GM18873 (cell line): ENCODE measurements around the gene COL8A1.
"Not testable (repeated sequence)": the region's sequence is repeated elsewhere in the genome, so short reads cannot be mapped to it uniquely, and the experiment has no call there.

Source experiments
- ATAC-seq: cut with Tn5 transposase; IDR thresholded peaks from one replicate; pipeline ENCODE4 v1.9.1; 2021; ENCODE audit warnings: mild to moderate bottlenecking, moderate library complexity, moderate number of reproducible peaks; ENCODE audit not compliant: unreplicated experiment, low FRiP score

COL8A1 gene

GRCh38 chr3:99638167-99638948 is at the start of gene COL8A1:
TSS of gene COL8A1 (plus strand) at chr3:99638594. CDS start at chr3:99790683, 152,089 bp downstream.
- no peak for ATAC-seq

- not testable (repeated sequence) for ATAC-seq
These were observed 49.2 kb upstream of the COL8A1 start for GRCh38 chr3:99589168-99589567.

- no peak for ATAC-seq
These were observed 38.5 kb upstream of the COL8A1 start for GRCh38 chr3:99599894-99600293.

- ATAC-seq: no peak
These were observed 36.9 kb upstream of the COL8A1 start for GRCh38 chr3:99601515-99601914.

GRCh38 chr3:99602183-99602582 is 36.2 kb upstream of the COL8A1 start:
- ATAC-seq: no peak

- ATAC-seq: no peak
These were observed 31.2 kb upstream of the COL8A1 start for GRCh38 chr3:99607151-99607550.

- ATAC-seq: no peak
These were observed 23.6 kb upstream of the COL8A1 start for GRCh38 chr3:99614768-99615167.

GRCh38 chr3:99620077-99620767 is 18.2 kb upstream of the COL8A1 start:
- no peak for ATAC-seq

GRCh38 chr3:99620976-99621375 is 17.4 kb upstream of the COL8A1 start:
- ATAC-seq: no peak

GRCh38 chr3:99624496-99625236 is 13.7 kb upstream of the COL8A1 start:
- no peak for ATAC-seq

- ATAC-seq: no peak
These were observed 13.2 kb upstream of the COL8A1 start for GRCh38 chr3:99625237-99625622.

GRCh38 chr3:99625643-99626416 is 12.6 kb upstream of the COL8A1 start:
- no peak for ATAC-seq

GRCh38 chr3:99626417-99626788 is 12.0 kb upstream of the COL8A1 start:
- ATAC-seq: peak; percentile 59

- no peak for ATAC-seq
These were observed 11.2 kb upstream of the COL8A1 start for GRCh38 chr3:99627062-99627826.

GRCh38 chr3:99630815-99631214 is 7.6 kb upstream of the COL8A1 start:
- ATAC-seq: no peak

- peak; percentile 71 for ATAC-seq
These were observed 4.4 kb upstream of the COL8A1 start for GRCh38 chr3:99633887-99634558.

GRCh38 chr3:99634881-99635280 is 3.5 kb upstream of the COL8A1 start:
- no peak for ATAC-seq

- no peak for ATAC-seq
These were observed 3.0 kb upstream of the COL8A1 start for GRCh38 chr3:99635348-99635747.

GRCh38 chr3:99637016-99637367 is 1.4 kb upstream of the COL8A1 start:
- no peak for ATAC-seq
